ENCODE results near the gene UGT3A1. TPM values are rescaled to one million over a fixed set of nuclear protein-coding genes. Genes with fewer than 3 reads are reported as not detected.

Gene UGT3A1
- total and polyA plus RNA-seq, 10 of the 15 experiments (the other 5 are each of a cell fraction or from before 2014, with no cell fraction given): not detected

GRCh38 chr5:36033047-36033446, 41.9 kb upstream of the UGT3A1 start:
- no peaks in the 10 kb centered on the region for H3K4me1 ChIP-seq (ENCODE audit: control insufficient read depth, insufficient read depth, low read length)
- ATAC-seq: no peak
- no peak for TF ChIP-seq FOXM1 (IDR thresholded peaks at IDR 0.05; ENCODE audit: low read depth, low read length)
- TF ChIP-seq RB1 (IDR thresholded peaks at IDR 0.05; ENCODE audit: borderline replicate concordance): no peak
- TF ChIP-seq RFX5 (IDR thresholded peaks at IDR 0.05; ENCODE audit: low read depth, low read length): no peak
- no peak overlapping the region for H3K9ac ChIP-seq (ENCODE audit: control insufficient read depth, insufficient read depth, low read length)
- ChIA-PET CTCF (interaction anchor here (1.6 kb wide), 1 partner anchor 46 kb away, joined by 6 read pairs; no protein-coding TSS in a partner anchor), RAD21 (ENCODE audit: unreplicated experiment) (no interaction called here), POLR2A (no interaction called here), SMC1A (ENCODE audit: uncharacterized antibody, unreplicated experiment) (no interaction called here)
- FAIRE-seq: no peak
- H3K27ac ChIP-seq (ENCODE audit: control insufficient read depth, insufficient read depth): no peak overlapping the region
- intact Hi-C loops (cut with micrococcal nuclease; ENCODE audit: unreplicated experiment) (no loop called here), in situ Hi-C loops (cut with MboI) (no loop called here)
- no peaks in the 10 kb centered on the region for H4K20me1 ChIP-seq (ENCODE audit: control insufficient read depth, insufficient read depth)
- H2AFZ ChIP-seq (ENCODE audit: control insufficient read depth, low read depth, low read length): no peak overlapping the region
- H3K4me2 ChIP-seq (ENCODE audit: control insufficient read depth, insufficient read depth): no peak overlapping the region
- H3K36me3 ChIP-seq (ENCODE audit: control insufficient read depth in 2 of 2, insufficient read depth in 2 of 2, low read length in 1 of 2): no peaks in the 10 kb centered on the region
- no TSS peak for BruUV-seq (replicated peaks)
- H3K79me2 ChIP-seq (ENCODE audit: control insufficient read depth, insufficient read depth, low read length): no peaks in the 10 kb centered on the region
- no peak overlapping the region for H3K4me3 ChIP-seq
- no peak for DNase-seq (ENCODE audit: low read depth, low spot score)
- no peaks in the 10 kb centered on the region; a peak in 1 of 4 replicates for H3K27me3 ChIP-seq (replicated peaks in 1 of 2; ENCODE audit: control insufficient read depth in 2 of 2, insufficient read depth in 2 of 2, low read length in 1 of 2)
- H3K9me3 ChIP-seq (replicated peaks; ENCODE audit: control insufficient read depth, insufficient read depth, low read length): no peaks in the 10 kb centered on the region

GRCh38 chr5:36031223-36031622, 40.0 kb upstream of the UGT3A1 start:
- H3K27me3 ChIP-seq (replicated peaks in 1 of 2; ENCODE audit: control insufficient read depth in 2 of 2, insufficient read depth in 2 of 2, low read length in 1 of 2): no peaks in the 10 kb centered on the region
- TF ChIP-seq KLF5 (IDR thresholded peaks at IDR 0.05; ENCODE audit: partially characterized antibody) (no peak), ZNF622 (IDR thresholded peaks at IDR 0.05) (no peak), SIX5 (IDR thresholded peaks at IDR 0.05; ENCODE audit: low read depth, low read length, severe bottlenecking) (no peak), MAX (IDR thresholded peaks at IDR 0.05; ENCODE audit: low read depth, low read length) (no peak), TAF1 (IDR thresholded peaks at IDR 0.05; ENCODE audit: borderline replicate concordance, low read depth, low read length) (no peak)
- intact Hi-C loops (cut with micrococcal nuclease; ENCODE audit: unreplicated experiment): no loop called here
- 71% methylated on average over 6 of the region's 6 CpGs for WGBS (ENCODE audit: insufficient coverage, insufficient replicate concordance, low lambda C conversion rate, missing lambda C conversion rate)
- H2AFZ ChIP-seq (ENCODE audit: control insufficient read depth, low read depth, low read length): no peak overlapping the region
- H3K9me3 ChIP-seq (replicated peaks; ENCODE audit: control insufficient read depth, insufficient read depth, low read length): no peaks in the 10 kb centered on the region
- H3K4me2 ChIP-seq (ENCODE audit: control insufficient read depth, insufficient read depth): no peak overlapping the region
- ChIA-PET CTCF (no interaction called here), POLR2A (no interaction called here), SMC1A (ENCODE audit: uncharacterized antibody, unreplicated experiment) (no interaction called here), RAD21 (ENCODE audit: unreplicated experiment) (no interaction called here)
- no peak overlapping the region for H3K27ac ChIP-seq (ENCODE audit: control insufficient read depth, insufficient read depth)
- no peak for ATAC-seq
- no peak for FAIRE-seq
- H3K4me3 ChIP-seq: no peak overlapping the region
- no peaks in the 10 kb centered on the region for H3K4me1 ChIP-seq (ENCODE audit: control insufficient read depth, insufficient read depth, low read length)
- H3K79me2 ChIP-seq (ENCODE audit: control insufficient read depth, insufficient read depth, low read length): no peaks in the 10 kb centered on the region
- in situ Hi-C loops (cut with MboI): no loop called here
- no peak for DNase-seq (ENCODE audit: low read depth, low spot score)
- no peak overlapping the region for H3K9ac ChIP-seq (ENCODE audit: control insufficient read depth, insufficient read depth, low read length)
- H3K36me3 ChIP-seq (ENCODE audit: control insufficient read depth in 2 of 2, insufficient read depth in 2 of 2, low read length in 1 of 2): no peaks in the 10 kb centered on the region
- no TSS peak for BruUV-seq (replicated peaks)
- no peaks in the 10 kb centered on the region for H4K20me1 ChIP-seq (ENCODE audit: control insufficient read depth, insufficient read depth)
